Activated B cell treated with CpG ODN at 0.5 μM for 24 hours (primary cell): ENCODE data around the gene UBE2G2. TPM values are rescaled to one million over a fixed set of nuclear protein-coding genes. Genes with fewer than 3 reads are reported as not detected.

Experiments used
- ATAC-seq: fragments of 200-7000 bp; cut with Tn5 transposase; one replicate; pipeline ENCODE4 v1.10.0; 2021; ENCODE audit warnings: low read depth, mild to moderate bottlenecking, moderate library complexity
- CTCF ChIA-PET: fragments of 350-600 bp; sonication (Branson Sonifier 250); formaldehyde crosslinking; loops from one replicate; lab custom pipeline; 2021; ENCODE audit warnings: antibody characterized with exemption; lab: Charles Lee
- POLR2A ChIA-PET: fragments of 350-600 bp; sonication (Branson Sonifier 250); formaldehyde crosslinking; loops from one replicate; lab custom pipeline; 2021; ENCODE audit warnings: antibody characterized with exemption; lab: Charles Lee
- DNase-seq: peaks from one replicate; pipeline ENCODE4 v3.0.0; 2022
- H3K27ac Mint-ChIP-seq: one replicate; pipeline ENCODE4 v1.8.0; 2020; ENCODE audit warnings: mixed read lengths
- H3K27me3 Mint-ChIP-seq: one replicate; pipeline ENCODE4 v1.8.0; 2021; ENCODE audit warnings: mixed read lengths
- H3K36me3 Mint-ChIP-seq: one replicate; pipeline ENCODE4 v1.8.0; 2021; ENCODE audit warnings: low read depth, mixed read lengths
- H3K4me1 Mint-ChIP-seq: one replicate; pipeline ENCODE4 v1.8.0; 2021; ENCODE audit warnings: mixed read lengths
- H3K4me3 Mint-ChIP-seq: one replicate; pipeline ENCODE4 v1.8.0; 2020; ENCODE audit warnings: mild to moderate bottlenecking, mixed read lengths
- H3K9me3 Mint-ChIP-seq: one replicate; pipeline ENCODE4 v1.8.0; 2020; ENCODE audit warnings: mixed read lengths
- intact Hi-C: fragments of 100-400 bp; cut with micrococcal nuclease; formaldehyde crosslinking; loops from one replicate; pipeline ENCODE4 v1.15.1; 2024
- total RNA-seq: library from RNA; stranded (reverse); gene quantifications from 2 replicates; pipeline ENCODE4 v1.2.3, GENCODE V29; 2022
- TF ChIP-seq, protein P1 (sequence below): fragments of 200-600 bp; IDR thresholded peaks from one replicate; pipeline ENCODE4 v1.8.0; 2022; ENCODE audit warnings: antibody characterized with exemption, mild to moderate bottlenecking

The UBE2G2 gene
- total RNA-seq, 1 donor from 2014 or later, result 108 TPM

DNA sequence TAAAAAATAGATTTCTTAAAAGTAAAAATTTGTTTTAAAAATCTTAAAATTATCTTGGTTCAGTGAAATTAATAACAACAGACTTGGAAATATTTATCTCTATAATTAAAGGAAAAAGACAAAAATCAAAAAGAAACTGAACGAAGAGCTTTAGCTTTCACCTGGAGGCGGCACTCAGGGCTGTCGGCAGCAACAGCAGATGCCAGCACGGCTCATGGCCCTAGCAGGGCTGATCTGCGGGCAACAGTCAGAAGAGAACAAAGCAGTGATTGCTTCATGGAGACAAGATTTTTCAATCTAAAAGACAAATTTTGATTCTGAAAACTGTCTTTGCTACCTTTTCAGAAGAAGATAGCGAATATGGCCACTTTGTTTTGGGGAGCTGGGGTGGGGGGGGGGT is 22.6 kb downstream of the UBE2G2 start:
- H3K27ac Mint-ChIP-seq, result no peak overlapping the region
- no peaks in the 10 kb centered on the region for H3K9me3 Mint-ChIP-seq
- no peaks in the 10 kb centered on the region for H3K27me3 Mint-ChIP-seq
- DNase-seq, result no peak
- no peak for ATAC-seq
- H3K4me3 Mint-ChIP-seq, result no peak overlapping the region
- peaks cover 10% of the 10 kb centered on the region for H3K4me1 Mint-ChIP-seq
- intact Hi-C loops, result no loop called here
- H3K36me3 Mint-ChIP-seq, result peaks cover 68% of the 10 kb centered on the region
- CTCF ChIA-PET, result no interaction called here
- POLR2A ChIA-PET, result no interaction called here
- TF ChIP-seq, protein P1, sequence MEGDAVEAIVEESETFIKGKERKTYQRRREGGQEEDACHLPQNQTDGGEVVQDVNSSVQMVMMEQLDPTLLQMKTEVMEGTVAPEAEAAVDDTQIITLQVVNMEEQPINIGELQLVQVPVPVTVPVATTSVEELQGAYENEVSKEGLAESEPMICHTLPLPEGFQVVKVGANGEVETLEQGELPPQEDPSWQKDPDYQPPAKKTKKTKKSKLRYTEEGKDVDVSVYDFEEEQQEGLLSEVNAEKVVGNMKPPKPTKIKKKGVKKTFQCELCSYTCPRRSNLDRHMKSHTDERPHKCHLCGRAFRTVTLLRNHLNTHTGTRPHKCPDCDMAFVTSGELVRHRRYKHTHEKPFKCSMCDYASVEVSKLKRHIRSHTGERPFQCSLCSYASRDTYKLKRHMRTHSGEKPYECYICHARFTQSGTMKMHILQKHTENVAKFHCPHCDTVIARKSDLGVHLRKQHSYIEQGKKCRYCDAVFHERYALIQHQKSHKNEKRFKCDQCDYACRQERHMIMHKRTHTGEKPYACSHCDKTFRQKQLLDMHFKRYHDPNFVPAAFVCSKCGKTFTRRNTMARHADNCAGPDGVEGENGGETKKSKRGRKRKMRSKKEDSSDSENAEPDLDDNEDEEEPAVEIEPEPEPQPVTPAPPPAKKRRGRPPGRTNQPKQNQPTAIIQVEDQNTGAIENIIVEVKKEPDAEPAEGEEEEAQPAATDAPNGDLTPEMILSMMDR, result no peak

DNA sequence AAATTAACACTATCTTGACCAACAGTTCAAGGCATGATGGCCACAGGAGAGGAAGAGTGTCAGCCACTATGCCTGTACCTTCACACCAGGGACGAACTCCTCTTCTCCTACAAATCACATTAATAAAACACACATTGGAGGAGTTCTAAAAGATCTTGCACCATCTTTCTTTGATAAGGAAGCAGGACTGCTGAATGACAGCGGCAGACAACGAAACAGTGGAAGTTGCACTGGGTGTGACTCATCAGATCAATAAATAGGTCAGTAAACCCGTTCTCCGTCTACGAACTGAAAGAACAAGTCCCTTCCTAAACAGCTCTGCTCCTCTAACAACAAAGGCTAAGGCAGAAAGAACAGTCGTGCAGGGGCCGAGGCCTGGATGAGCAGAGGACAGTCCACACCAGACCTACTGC is 23.1 kb downstream of the UBE2G2 start:
- POLR2A ChIA-PET, result no interaction called here
- Mint-ChIP-seq H3K27me3 (no peaks in the 10 kb centered on the region), H3K4me1 (peaks cover 10% of the 10 kb centered on the region), H3K9me3 (no peaks in the 10 kb centered on the region), H3K36me3 (peaks cover 73% of the 10 kb centered on the region), H3K27ac (no peak overlapping the region), H3K4me3 (no peak overlapping the region)
- CTCF ChIA-PET, result no interaction called here
- TF ChIP-seq, protein P1, result no peak
- no peak for DNase-seq
- no peak for ATAC-seq
- intact Hi-C loops, result no loop called here

DNA sequence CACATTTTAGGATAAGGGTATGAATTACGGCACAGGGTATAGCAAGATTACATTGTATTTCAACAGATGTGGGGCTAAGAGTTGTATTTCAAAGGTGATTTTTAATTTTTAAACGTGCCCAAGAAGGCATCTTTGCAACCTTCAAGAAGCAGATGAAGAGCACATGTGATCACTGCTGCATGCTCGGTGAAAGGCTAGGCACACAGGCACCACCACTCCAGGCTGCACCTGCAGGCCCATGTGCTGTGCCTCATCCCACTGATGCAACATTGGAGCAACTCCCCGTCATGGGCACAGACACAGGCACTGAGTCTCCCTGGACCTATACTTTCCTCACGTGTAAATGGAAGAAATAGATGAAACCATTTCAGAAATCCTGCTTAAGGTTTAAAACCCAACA is 23.5 kb downstream of the UBE2G2 start:
- no peaks in the 10 kb centered on the region for H3K27me3 Mint-ChIP-seq
- H3K9me3 Mint-ChIP-seq, result no peaks in the 10 kb centered on the region
- TF ChIP-seq, protein P1, result no peak
- ChIA-PET CTCF (no interaction called here), POLR2A (no interaction called here)
- no peak overlapping the region for H3K27ac Mint-ChIP-seq
- peaks cover 73% of the 10 kb centered on the region for H3K36me3 Mint-ChIP-seq
- H3K4me3 Mint-ChIP-seq, result no peak overlapping the region
- no peak for DNase-seq
- ATAC-seq, result no peak
- intact Hi-C loops, result no loop called here
- H3K4me1 Mint-ChIP-seq, result peaks cover 6% of the 10 kb centered on the region

DNA sequence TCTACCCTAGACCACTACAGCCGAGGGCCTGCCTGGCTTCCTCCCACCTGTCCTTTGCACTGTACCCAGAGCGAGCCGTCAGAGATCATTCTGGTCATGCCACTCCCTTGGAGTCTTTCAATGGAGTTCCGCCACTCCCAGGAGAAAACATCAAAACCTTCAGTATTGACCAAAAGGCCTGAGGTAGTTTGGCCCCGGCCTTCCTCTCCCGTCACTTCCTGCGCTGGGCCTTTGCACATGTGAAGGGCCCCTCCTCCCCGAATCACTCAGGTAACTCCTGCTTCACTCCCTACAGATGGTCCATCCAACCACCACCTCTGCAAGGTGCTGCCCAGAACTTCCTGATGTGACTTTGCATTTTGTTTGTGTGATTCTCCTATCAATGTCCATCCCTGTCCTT is 26.6 kb downstream of the UBE2G2 start:
- intact Hi-C loops, result no loop called here
- ChIA-PET POLR2A (no interaction called here), CTCF (interaction anchor here (1.0 kb wide), 1 partner anchor 19 kb away, joined by 3 read pairs; no protein-coding TSS in a partner anchor)
- no peaks in the 10 kb centered on the region for H3K4me1 Mint-ChIP-seq
- no peak overlapping the region for H3K4me3 Mint-ChIP-seq
- H3K9me3 Mint-ChIP-seq, result no peaks in the 10 kb centered on the region
- H3K27ac Mint-ChIP-seq, result no peak overlapping the region
- ATAC-seq, result no peak
- TF ChIP-seq, protein P1, result no peak
- no peaks in the 10 kb centered on the region for H3K27me3 Mint-ChIP-seq
- peaks cover 82% of the 10 kb centered on the region for H3K36me3 Mint-ChIP-seq
- DNase-seq, result no peak

DNA sequence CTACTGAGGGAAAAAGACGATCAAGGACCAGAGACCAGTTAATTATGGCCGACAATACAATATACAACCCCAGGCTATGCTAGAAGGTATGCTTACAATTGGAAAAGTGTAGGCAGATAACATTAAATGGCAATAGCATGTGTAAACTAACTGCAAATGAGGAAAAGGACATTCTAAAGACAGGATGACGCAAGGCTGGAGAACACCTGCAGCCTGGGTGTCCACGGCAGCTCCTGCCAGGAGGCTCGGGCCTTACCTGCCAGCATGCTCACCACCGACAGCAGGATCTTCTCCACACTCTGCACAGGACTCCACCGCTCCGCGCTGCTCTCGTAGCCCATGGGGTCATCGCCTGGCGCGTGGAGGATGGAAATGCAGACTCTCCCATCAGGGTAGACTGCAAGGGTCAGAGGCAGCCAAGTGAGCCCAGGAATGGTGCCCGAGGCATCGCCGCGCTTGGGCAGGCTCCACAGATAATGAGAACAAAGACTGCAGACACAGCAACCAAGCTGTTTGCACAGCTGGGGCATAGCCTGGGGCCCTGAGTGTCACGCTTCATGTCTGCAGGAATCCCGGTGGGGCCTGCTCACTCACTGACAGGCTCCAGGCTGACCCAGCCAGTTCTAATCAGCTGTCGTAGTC is 28.2 kb downstream of the UBE2G2 start:
- Mint-ChIP-seq H3K4me1 (no peaks in the 10 kb centered on the region), H3K4me3 (no peak overlapping the region), H3K36me3 (peaks cover 86% of the 10 kb centered on the region), H3K27ac (no peak overlapping the region), H3K27me3 (no peaks in the 10 kb centered on the region), H3K9me3 (no peaks in the 10 kb centered on the region)
- intact Hi-C loops, result no loop called here
- TF ChIP-seq, protein P1, result no peak
- POLR2A ChIA-PET, result no interaction called here
- no peak for ATAC-seq
- no peak for DNase-seq
- CTCF ChIA-PET, result no interaction called here
